Embryonic facial prominence (tissue), 1 donor: ENCODE measurements around the gene GAPVD1.
"Not testable (repeated sequence)": the region's sequence is repeated elsewhere in the genome, so short reads cannot be mapped to it uniquely, and the experiment has no call there.

Experiments used
- DNase-seq: peaks from one replicate; pipeline ENCODE4 v3.0.0-alpha.2; 2016; ENCODE audit errors: extremely low spot score

Gene GAPVD1

GRCh38 chr9:125255781-125256391, 5.7 kb upstream of the GAPVD1 start:
- no peak for DNase-seq

- no peak for DNase-seq
Measured at GRCh38 chr9:125258160-125258785, 3.4 kb upstream of the GAPVD1 start.

- DNase-seq: no peak
Measured at GRCh38 chr9:125258832-125259534, 2.6 kb upstream of the GAPVD1 start.

GRCh38 chr9:125260561-125260960, 1.1 kb upstream of the GAPVD1 start:
- DNase-seq: no peak

- DNase-seq: no peak
Measured at GRCh38 chr9:125262294-125262991, 817 bp downstream of the GAPVD1 start.

GRCh38 chr9:125264068-125264467, 2.4 kb downstream of the GAPVD1 start:
- not testable (repeated sequence) for DNase-seq

GRCh38 chr9:125268394-125269013, 6.9 kb downstream of the GAPVD1 start:
- DNase-seq: no peak

GRCh38 chr9:125269014-125269397, 7.4 kb downstream of the GAPVD1 start:
- DNase-seq: no peak

GRCh38 chr9:125271081-125271480, 9.5 kb downstream of the GAPVD1 start:
- no peak for DNase-seq

- no peak for DNase-seq
Measured at GRCh38 chr9:125272697-125273096, 11.1 kb downstream of the GAPVD1 start.

GRCh38 chr9:125276771-125277170, 15.1 kb downstream of the GAPVD1 start:
- DNase-seq: no peak

- no peak for DNase-seq
Measured at GRCh38 chr9:125277411-125277810, 15.8 kb downstream of the GAPVD1 start.

GRCh38 chr9:125280945-125281344, 19.3 kb downstream of the GAPVD1 start:
- no peak for DNase-seq

- DNase-seq: no peak
Measured at GRCh38 chr9:125284855-125285254, 23.2 kb downstream of the GAPVD1 start.

- not testable (repeated sequence) for DNase-seq
Measured at GRCh38 chr9:125286935-125287433, 25.4 kb downstream of the GAPVD1 start.

GRCh38 chr9:125293134-125293533, 31.5 kb downstream of the GAPVD1 start:
- no peak for DNase-seq

- no peak for DNase-seq
Measured at GRCh38 chr9:125295657-125296056, 34.0 kb downstream of the GAPVD1 start.

GRCh38 chr9:125296843-125297372, 35.3 kb downstream of the GAPVD1 start:
- no peak for DNase-seq

GRCh38 chr9:125297917-125298316, 36.3 kb downstream of the GAPVD1 start:
- no peak for DNase-seq

GRCh38 chr9:125302241-125302640, 40.6 kb downstream of the GAPVD1 start:
- DNase-seq: no peak

- no peak for DNase-seq
Measured at GRCh38 chr9:125304273-125304672, 42.6 kb downstream of the GAPVD1 start.

- no peak for DNase-seq
Measured at GRCh38 chr9:125312411-125312810, 50.8 kb downstream of the GAPVD1 start.
